ENCODE data around the gene PSMG3.

PSMG3 gene

DNA sequence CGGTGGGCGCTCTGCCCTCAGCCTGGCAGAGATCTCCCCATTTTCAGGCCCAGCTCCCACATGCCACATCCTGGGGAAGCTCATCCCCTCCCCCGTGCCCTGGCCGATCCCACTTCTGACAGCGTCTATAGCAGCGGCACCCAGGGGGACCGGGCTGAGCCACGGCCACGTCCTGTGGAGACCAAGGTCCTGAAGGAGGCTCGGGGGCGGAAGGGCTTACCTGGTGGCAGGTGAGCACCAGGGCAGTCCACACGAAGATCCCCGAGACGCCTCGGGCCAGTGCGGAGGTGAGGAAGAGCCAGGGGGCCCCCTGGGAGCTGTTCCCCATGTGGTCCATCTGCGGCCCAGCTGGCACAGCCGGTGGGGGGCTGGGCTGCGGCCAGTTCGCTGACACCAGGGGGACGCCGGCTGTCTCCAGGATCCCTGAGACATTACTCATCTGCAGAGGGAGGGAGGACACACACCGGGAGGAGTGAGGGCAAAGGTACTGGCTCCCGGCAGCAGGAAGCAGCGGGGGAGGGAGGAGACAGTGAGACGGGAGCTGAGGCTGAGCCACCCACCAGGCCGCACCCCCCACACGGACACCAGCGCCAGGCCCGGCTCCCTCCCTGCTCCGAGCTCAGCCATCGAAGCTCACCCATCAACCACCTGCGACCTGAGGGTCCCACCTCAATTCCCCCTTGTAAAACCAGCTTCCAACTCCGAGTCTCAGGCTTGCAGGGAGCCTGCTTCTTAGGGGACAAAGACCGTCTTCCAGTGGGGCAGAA lies 14.6 kb downstream of the PSMG3 start (continued):
- TF ChIP-seq HOXC10 (CRISPR knock-in tag; IDR thresholded peaks at IDR 0.05): no peak
- TF ChIP-seq, protein P1, sequence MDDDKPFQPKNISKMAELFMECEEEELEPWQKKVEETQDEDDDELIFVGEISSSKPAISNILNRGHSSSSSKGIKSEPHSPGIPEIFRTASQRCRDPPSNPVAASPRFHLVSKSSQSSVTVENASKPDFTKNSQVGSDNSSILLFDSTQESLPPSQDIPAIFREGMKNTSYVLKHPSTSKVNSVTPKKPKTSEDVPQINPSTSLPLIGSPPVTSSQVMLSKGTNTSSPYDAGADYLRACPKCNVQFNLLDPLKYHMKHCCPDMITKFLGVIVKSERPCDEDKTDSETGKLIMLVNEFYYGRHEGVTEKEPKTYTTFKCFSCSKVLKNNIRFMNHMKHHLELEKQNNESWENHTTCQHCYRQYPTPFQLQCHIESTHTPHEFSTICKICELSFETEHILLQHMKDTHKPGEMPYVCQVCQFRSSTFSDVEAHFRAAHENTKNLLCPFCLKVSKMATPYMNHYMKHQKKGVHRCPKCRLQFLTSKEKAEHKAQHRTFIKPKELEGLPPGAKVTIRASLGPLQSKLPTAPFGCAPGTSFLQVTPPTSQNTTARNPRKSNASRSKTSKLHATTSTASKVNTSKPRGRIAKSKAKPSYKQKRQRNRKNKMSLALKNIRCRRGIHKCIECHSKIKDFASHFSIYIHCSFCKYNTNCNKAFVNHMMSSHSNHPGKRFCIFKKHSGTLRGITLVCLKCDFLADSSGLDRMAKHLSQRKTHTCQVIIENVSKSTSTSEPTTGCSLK (tag by site-specific recombination; IDR thresholded peaks at IDR 0.05): no peak
- TF ChIP-seq ZNF626 (tag by site-specific recombination; IDR thresholded peaks at IDR 0.05): no peak
- TF ChIP-seq, protein P2, sequence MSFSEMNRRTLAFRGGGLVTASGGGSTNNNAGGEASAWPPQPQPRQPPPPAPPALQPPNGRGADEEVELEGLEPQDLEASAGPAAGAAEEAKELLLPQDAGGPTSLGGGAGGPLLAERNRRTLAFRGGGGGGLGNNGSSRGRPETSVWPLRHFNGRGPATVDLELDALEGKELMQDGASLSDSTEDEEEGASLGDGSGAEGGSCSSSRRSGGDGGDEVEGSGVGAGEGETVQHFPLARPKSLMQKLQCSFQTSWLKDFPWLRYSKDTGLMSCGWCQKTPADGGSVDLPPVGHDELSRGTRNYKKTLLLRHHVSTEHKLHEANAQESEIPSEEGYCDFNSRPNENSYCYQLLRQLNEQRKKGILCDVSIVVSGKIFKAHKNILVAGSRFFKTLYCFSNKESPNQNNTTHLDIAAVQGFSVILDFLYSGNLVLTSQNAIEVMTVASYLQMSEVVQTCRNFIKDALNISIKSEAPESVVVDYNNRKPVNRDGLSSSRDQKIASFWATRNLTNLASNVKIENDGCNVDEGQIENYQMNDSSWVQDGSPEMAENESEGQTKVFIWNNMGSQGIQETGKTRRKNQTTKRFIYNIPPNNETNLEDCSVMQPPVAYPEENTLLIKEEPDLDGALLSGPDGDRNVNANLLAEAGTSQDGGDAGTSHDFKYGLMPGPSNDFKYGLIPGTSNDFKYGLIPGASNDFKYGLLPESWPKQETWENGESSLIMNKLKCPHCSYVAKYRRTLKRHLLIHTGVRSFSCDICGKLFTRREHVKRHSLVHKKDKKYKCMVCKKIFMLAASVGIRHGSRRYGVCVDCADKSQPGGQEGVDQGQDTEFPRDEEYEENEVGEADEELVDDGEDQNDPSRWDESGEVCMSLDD (tag by site-specific recombination; IDR thresholded peaks at IDR 0.05): no peak
- TF ChIP-seq ZEB2 (tag by site-specific recombination; IDR thresholded peaks at IDR 0.05): no peak
- no peak for TF ChIP-seq SALL2 (tag by site-specific recombination; IDR thresholded peaks at IDR 0.05; ENCODE audit: borderline replicate concordance)
- TF ChIP-seq, protein P3, sequence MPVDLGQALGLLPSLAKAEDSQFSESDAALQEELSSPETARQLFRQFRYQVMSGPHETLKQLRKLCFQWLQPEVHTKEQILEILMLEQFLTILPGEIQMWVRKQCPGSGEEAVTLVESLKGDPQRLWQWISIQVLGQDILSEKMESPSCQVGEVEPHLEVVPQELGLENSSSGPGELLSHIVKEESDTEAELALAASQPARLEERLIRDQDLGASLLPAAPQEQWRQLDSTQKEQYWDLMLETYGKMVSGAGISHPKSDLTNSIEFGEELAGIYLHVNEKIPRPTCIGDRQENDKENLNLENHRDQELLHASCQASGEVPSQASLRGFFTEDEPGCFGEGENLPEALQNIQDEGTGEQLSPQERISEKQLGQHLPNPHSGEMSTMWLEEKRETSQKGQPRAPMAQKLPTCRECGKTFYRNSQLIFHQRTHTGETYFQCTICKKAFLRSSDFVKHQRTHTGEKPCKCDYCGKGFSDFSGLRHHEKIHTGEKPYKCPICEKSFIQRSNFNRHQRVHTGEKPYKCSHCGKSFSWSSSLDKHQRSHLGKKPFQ (tag by site-specific recombination; IDR thresholded peaks at IDR 0.05): no peak
- TF ChIP-seq ZNF266 (tag by site-specific recombination; IDR thresholded peaks at IDR 0.05; ENCODE audit: low read depth): no peak
- TF ChIP-seq HOXD13 (CRISPR knock-in tag; IDR thresholded peaks at IDR 0.05; ENCODE audit: borderline replicate concordance): no peak
- TF ChIP-seq MYNN (tag by site-specific recombination; IDR thresholded peaks at IDR 0.05; ENCODE audit: borderline replicate concordance): no peak
- no peak for TF ChIP-seq ZNF670 (tag by site-specific recombination; IDR thresholded peaks at IDR 0.05; ENCODE audit: low read depth)
- TF ChIP-seq, protein P4, sequence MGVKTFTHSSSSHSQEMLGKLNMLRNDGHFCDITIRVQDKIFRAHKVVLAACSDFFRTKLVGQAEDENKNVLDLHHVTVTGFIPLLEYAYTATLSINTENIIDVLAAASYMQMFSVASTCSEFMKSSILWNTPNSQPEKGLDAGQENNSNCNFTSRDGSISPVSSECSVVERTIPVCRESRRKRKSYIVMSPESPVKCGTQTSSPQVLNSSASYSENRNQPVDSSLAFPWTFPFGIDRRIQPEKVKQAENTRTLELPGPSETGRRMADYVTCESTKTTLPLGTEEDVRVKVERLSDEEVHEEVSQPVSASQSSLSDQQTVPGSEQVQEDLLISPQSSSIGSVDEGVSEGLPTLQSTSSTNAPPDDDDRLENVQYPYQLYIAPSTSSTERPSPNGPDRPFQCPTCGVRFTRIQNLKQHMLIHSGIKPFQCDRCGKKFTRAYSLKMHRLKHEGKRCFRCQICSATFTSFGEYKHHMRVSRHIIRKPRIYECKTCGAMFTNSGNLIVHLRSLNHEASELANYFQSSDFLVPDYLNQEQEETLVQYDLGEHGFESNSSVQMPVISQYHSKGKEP (tag by site-specific recombination; IDR thresholded peaks at IDR 0.05): no peak
- TF ChIP-seq, protein P5, sequence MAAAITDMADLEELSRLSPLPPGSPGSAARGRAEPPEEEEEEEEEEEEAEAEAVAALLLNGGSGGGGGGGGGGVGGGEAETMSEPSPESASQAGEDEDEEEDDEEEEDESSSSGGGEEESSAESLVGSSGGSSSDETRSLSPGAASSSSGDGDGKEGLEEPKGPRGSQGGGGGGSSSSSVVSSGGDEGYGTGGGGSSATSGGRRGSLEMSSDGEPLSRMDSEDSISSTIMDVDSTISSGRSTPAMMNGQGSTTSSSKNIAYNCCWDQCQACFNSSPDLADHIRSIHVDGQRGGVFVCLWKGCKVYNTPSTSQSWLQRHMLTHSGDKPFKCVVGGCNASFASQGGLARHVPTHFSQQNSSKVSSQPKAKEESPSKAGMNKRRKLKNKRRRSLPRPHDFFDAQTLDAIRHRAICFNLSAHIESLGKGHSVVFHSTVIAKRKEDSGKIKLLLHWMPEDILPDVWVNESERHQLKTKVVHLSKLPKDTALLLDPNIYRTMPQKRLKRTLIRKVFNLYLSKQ (tag by site-specific recombination; IDR thresholded peaks at IDR 0.05; ENCODE audit: borderline replicate concordance): no peak
- TF ChIP-seq ZNF677 (tag by site-specific recombination; IDR thresholded peaks at IDR 0.05): no peak
- TF ChIP-seq, protein P6, sequence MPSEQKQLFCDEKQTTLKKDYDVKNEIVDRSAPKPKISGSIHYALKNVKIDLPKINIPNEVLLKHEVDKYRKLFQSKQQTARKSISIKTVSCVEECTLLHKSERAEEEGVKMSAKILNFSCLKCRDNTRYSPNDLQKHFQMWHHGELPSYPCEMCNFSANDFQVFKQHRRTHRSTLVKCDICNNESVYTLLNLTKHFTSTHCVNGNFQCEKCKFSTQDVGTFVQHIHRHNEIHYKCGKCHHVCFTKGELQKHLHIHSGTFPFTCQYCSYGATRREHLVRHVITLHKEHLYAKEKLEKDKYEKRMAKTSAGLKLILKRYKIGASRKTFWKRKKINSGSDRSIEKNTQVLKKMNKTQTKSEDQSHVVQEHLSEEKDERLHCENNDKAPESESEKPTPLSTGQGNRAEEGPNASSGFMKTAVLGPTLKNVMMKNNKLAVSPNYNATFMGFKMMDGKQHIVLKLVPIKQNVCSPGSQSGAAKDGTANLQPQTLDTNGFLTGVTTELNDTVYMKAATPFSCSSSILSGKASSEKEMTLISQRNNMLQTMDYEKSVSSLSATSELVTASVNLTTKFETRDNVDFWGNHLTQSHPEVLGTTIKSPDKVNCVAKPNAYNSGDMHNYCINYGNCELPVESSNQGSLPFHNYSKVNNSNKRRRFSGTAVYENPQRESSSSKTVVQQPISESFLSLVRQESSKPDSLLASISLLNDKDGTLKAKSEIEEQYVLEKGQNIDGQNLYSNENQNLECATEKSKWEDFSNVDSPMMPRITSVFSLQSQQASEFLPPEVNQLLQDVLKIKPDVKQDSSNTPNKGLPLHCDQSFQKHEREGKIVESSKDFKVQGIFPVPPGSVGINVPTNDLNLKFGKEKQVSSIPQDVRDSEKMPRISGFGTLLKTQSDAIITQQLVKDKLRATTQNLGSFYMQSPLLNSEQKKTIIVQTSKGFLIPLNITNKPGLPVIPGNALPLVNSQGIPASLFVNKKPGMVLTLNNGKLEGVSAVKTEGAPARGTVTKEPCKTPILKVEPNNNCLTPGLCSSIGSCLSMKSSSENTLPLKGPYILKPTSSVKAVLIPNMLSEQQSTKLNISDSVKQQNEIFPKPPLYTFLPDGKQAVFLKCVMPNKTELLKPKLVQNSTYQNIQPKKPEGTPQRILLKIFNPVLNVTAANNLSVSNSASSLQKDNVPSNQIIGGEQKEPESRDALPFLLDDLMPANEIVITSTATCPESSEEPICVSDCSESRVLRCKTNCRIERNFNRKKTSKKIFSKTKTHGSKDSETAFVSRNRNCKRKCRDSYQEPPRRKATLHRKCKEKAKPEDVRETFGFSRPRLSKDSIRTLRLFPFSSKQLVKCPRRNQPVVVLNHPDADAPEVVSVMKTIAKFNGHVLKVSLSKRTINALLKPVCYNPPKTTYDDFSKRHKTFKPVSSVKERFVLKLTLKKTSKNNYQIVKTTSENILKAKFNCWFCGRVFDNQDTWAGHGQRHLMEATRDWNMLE (tag by site-specific recombination; conservative IDR thresholded peaks at IDR 0.05; ENCODE audit: low read depth): no peak
- TF ChIP-seq, protein P7, sequence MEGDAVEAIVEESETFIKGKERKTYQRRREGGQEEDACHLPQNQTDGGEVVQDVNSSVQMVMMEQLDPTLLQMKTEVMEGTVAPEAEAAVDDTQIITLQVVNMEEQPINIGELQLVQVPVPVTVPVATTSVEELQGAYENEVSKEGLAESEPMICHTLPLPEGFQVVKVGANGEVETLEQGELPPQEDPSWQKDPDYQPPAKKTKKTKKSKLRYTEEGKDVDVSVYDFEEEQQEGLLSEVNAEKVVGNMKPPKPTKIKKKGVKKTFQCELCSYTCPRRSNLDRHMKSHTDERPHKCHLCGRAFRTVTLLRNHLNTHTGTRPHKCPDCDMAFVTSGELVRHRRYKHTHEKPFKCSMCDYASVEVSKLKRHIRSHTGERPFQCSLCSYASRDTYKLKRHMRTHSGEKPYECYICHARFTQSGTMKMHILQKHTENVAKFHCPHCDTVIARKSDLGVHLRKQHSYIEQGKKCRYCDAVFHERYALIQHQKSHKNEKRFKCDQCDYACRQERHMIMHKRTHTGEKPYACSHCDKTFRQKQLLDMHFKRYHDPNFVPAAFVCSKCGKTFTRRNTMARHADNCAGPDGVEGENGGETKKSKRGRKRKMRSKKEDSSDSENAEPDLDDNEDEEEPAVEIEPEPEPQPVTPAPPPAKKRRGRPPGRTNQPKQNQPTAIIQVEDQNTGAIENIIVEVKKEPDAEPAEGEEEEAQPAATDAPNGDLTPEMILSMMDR (tag by site-specific recombination; IDR thresholded peaks at IDR 0.05): no peak
- TF ChIP-seq OSR2 (tag by site-specific recombination; IDR thresholded peaks at IDR 0.05): peak; percentile 84
- TF ChIP-seq ZNF433 (tag by site-specific recombination; IDR thresholded peaks at IDR 0.05; ENCODE audit: low read depth): no peak
- no peak for TF ChIP-seq ZNF596 (tag by site-specific recombination; IDR thresholded peaks at IDR 0.05)
- no peak for TF ChIP-seq ZNF785 (tag by site-specific recombination; IDR thresholded peaks at IDR 0.05)

Data from HEK293 (cell line).